Ishikawa (cell line): Measurements from ENCODE around the gene SIGLEC9.

Source experiments
- CEBPB ChIP-seq: IDR thresholded peaks from 2 replicates; pipeline ENCODE4 v1.6.1; 2012
- CREB1 ChIP-seq: IDR thresholded peaks from 2 replicates; pipeline ENCODE4 v1.6.1; 2012; ENCODE audit warnings: low read depth
- EGR1 ChIP-seq: IDR thresholded peaks from 2 replicates; pipeline ENCODE4 v1.6.1; 2012
- EP300 ChIP-seq: IDR thresholded peaks from 2 replicates; pipeline ENCODE4 v1.6.1; 2012; ENCODE audit warnings: borderline replicate concordance
- FOXM1 ChIP-seq: IDR thresholded peaks from 2 replicates; pipeline ENCODE4 v1.6.1; 2012; ENCODE audit warnings: low read depth, borderline replicate concordance
- MAX ChIP-seq: IDR thresholded peaks from 2 replicates; pipeline ENCODE4 v1.6.1; 2012
- NFIC ChIP-seq: IDR thresholded peaks from 2 replicates; pipeline ENCODE4 v1.6.1; 2012
- RAD21 ChIP-seq: IDR thresholded peaks from 2 replicates; pipeline ENCODE4 v1.6.1; 2012; ENCODE audit warnings: low read depth
- REST ChIP-seq: IDR thresholded peaks from 2 replicates; pipeline ENCODE4 v1.6.1; 2012; ENCODE audit warnings: low read depth, mild to moderate bottlenecking
- TAF1 ChIP-seq: IDR thresholded peaks from 2 replicates; pipeline ENCODE4 v1.6.1; 2012; ENCODE audit warnings: low read depth, mild to moderate bottlenecking
- TCF12 ChIP-seq: IDR thresholded peaks from 2 replicates; pipeline ENCODE4 v1.6.1; 2012; ENCODE audit warnings: low read depth
- TEAD4 ChIP-seq: IDR thresholded peaks from 2 replicates; pipeline ENCODE4 v1.6.1; 2012
- YY1 ChIP-seq: IDR thresholded peaks from 2 replicates; pipeline ENCODE4 v1.6.1; 2012; ENCODE audit warnings: low read depth
- ZBTB7A ChIP-seq: IDR thresholded peaks from 2 replicates; pipeline ENCODE4 v1.6.1; 2012; ENCODE audit warnings: low read depth
- TF ChIP-seq, protein P1 (sequence below): IDR thresholded peaks from 2 replicates; pipeline ENCODE4 v1.6.1; 2012

The SIGLEC9 gene

GRCh38 chr19:51108066-51108804 is 16.5 kb upstream of the SIGLEC9 start, which contains the start of gene CTU1:
CTU1 (minus strand) TSS chr19:51108409; CDS start chr19:51104569, 3,840 bp downstream.
- TF ChIP-seq EP300 (peak; percentile 27; the same call in 1 of the 2 replicates), MAX (peak; percentile 82), EGR1 (no peak), ZBTB7A (0 out of 2 replicates have a peak, but pooled peaks have one; percentile 44), YY1 (peak; percentile 58), REST (no peak), TAF1 (peak; percentile 52; the same call in 1 of the 2 replicates), TCF12 (peak; percentile 70), TEAD4 (no peak), CREB1 (peak; percentile 57; the same call in 1 of the 2 replicates), FOXM1 (peak; percentile 47; the same call in 1 of the 2 replicates)
- TF ChIP-seq, protein P1, sequence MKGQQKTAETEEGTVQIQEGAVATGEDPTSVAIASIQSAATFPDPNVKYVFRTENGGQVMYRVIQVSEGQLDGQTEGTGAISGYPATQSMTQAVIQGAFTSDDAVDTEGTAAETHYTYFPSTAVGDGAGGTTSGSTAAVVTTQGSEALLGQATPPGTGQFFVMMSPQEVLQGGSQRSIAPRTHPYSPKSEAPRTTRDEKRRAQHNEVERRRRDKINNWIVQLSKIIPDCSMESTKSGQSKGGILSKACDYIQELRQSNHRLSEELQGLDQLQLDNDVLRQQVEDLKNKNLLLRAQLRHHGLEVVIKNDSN: peak; percentile 46; the same call in 1 of the 2 replicates

DNA sequence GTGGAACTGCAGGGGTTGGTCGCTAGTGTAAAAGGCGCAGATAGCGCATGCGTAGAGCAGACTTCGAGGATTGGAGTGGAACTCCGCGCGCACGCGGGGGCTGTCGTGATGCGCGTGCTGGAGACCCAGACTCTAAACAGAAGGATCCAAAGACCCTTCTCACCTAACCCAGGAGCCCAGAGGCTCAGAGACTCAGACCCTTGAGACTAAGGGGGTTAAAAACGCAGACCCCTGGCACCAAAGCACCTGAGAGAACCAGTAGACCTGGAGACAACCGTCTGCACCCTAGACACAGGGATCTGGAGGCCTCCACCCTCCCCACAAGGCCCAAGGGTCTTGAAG is 15.9 kb upstream of the SIGLEC9 start:
- no peak for TF ChIP-seq TCF12
- no peak for TF ChIP-seq YY1
- TF ChIP-seq RAD21: no peak
- TF ChIP-seq MAX: peak; percentile 59
- no peak for TF ChIP-seq TAF1

GRCh38 chr19:51110666-51110971 is 14.1 kb upstream of the SIGLEC9 start:
- no peak for TF ChIP-seq CREB1
- no peak for TF ChIP-seq TEAD4
- no peak for TF ChIP-seq MAX
- TF ChIP-seq FOXM1: no peak
- no peak for TF ChIP-seq RAD21
- no peak for TF ChIP-seq NFIC
- TF ChIP-seq EGR1: no peak
- no peak for TF ChIP-seq CEBPB
- TF ChIP-seq ZBTB7A: no peak
- no peak for TF ChIP-seq REST
- TF ChIP-seq YY1: no peak
- TF ChIP-seq TCF12: no peak

GRCh38 chr19:51111606-51112005 is 13.1 kb upstream of the SIGLEC9 start:
- no peak for TF ChIP-seq REST
- no peak for TF ChIP-seq CREB1
- no peak for TF ChIP-seq FOXM1
- TF ChIP-seq NFIC: no peak
- no peak for TF ChIP-seq MAX
- TF ChIP-seq TAF1: no peak
- TF ChIP-seq EP300: no peak
- TF ChIP-seq, protein P1: no peak
- TF ChIP-seq TEAD4: no peak
- TF ChIP-seq TCF12: no peak
- no peak for TF ChIP-seq RAD21
- no peak for TF ChIP-seq EGR1
- TF ChIP-seq YY1: no peak
- no peak for TF ChIP-seq ZBTB7A
- TF ChIP-seq CEBPB: no peak
